Measurements from ENCODE around the gene SC5D. TPM values are rescaled to one million over a fixed set of nuclear protein-coding genes. Genes with fewer than 3 reads are reported as not detected.

Gene SC5D
- total RNA-seq, 2 experiments from 2014 or later, result 24.8 to 25.5 TPM

DNA sequence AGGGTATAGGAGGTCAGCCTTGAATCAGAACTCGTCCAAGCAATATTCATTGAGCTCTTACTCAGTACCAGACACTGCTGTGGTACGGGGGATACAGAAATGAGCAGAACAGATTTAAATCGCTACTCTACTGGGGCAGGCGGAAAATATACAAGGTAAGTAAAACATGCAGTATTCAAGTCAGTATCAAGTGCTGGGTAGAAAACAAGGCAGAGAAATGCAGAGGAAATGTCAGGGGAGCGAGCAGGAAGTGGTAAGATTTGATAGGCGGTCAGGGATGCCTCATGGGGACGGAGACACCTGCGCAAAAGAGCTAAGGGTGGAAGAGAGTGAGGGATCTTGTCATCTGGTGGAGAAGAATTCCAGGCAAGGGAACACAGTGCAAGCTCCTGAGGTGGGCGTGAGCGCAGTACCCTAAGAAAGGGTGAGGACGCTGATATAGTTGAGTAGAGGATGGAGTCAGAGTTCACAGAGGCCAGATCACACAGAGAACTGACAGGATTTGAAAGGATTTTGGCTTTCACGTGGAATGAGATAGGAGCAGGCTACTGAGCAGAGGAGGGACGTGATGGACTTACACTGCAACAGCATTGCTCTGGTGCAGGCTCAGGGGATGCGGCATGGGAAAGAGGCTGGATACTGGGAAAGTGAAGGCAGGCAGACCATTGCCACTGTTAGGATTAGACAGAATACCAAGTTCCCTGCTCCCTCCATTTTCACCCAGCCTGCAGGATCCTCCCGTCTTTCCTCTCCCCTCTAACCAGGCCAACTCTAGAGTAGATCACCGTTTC, 35.8 kb downstream of the SC5D start:
- POLR2A ChIA-PET, result interaction anchor here (0.6 to 0.9 kb wide), 2 partner anchors 9 to 11 kb away, joined by 3 read pairs; no protein-coding TSS in a partner anchor
- peaks cover 1% of the 10 kb centered on the region for H3K36me3 Mint-ChIP-seq
- H3K27ac Mint-ChIP-seq, result no peak overlapping the region
- peaks cover 2% of the 10 kb centered on the region for H3K4me1 Mint-ChIP-seq
- ATAC-seq (ENCODE audit: low read depth), result peak; percentile 78
- H3K4me3 Mint-ChIP-seq, result no peak overlapping the region
- H3K27me3 Mint-ChIP-seq, result peaks cover 7% of the 10 kb centered on the region
- no peaks in the 10 kb centered on the region for H3K9me3 Mint-ChIP-seq
- peak; percentile 51 for DNase-seq

- H3K4me1 Mint-ChIP-seq, result peaks cover 2% of the 10 kb centered on the region
- no peak overlapping the region for H3K4me3 Mint-ChIP-seq
- POLR2A ChIA-PET, result interaction anchor here (0.9 kb wide), 1 partner anchor 8 kb away, joined by 3 read pairs; no protein-coding TSS in a partner anchor
- ATAC-seq (ENCODE audit: low read depth) (peak; percentile 65), DNase-seq (no peak)
- H3K36me3 Mint-ChIP-seq, result peaks cover 1% of the 10 kb centered on the region
- no peak overlapping the region for H3K27ac Mint-ChIP-seq
- H3K9me3 Mint-ChIP-seq, result no peaks in the 10 kb centered on the region
- peaks cover 7% of the 10 kb centered on the region for H3K27me3 Mint-ChIP-seq
Observed at GRCh38 chr11:121328967-121329679, 36.6 kb downstream of the SC5D start.

DNA sequence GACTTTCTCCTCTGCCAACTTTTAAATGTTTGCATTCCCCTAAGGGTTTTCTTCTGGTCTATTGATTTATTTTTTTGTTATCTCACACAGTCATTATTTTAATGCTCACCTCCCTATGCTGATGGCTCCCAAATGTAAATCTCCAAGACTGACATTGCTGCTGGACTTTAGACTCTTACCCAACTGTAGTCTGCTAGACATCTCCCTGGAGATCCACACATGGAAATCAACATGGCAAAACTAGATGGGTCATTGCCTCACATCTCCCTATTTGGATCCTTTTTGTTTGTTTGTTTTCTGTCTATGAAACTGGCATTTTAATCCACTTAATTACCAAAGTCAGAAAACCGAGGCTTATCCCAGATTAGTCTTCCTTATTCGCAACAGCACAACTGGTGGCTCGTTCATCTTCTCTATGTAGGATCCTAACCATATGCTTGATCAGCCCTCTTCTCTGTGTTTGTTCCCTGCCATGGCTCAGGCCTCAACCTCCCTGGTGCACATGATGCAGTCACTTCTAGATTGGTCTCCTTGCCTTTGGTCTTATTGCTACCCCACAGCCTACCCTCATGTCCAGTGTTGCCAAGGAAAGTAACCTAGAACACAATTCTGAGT, 37.3 kb downstream of the SC5D start:
- Mint-ChIP-seq H3K27ac (no peak overlapping the region), H3K4me3 (no peak overlapping the region), H3K36me3 (peaks cover 1% of the 10 kb centered on the region), H3K4me1 (peaks cover 4% of the 10 kb centered on the region), H3K27me3 (peaks cover 7% of the 10 kb centered on the region), H3K9me3 (no peaks in the 10 kb centered on the region)
- DNase-seq (no peak), ATAC-seq (ENCODE audit: low read depth) (no peak)
- POLR2A ChIA-PET, result no interaction called here

- no peaks in the 10 kb centered on the region for H3K9me3 Mint-ChIP-seq
- no peak for DNase-seq
- no peak overlapping the region for H3K27ac Mint-ChIP-seq
- POLR2A ChIA-PET, result no interaction called here
- H3K4me1 Mint-ChIP-seq, result peaks cover 4% of the 10 kb centered on the region
- no peak overlapping the region for H3K4me3 Mint-ChIP-seq
- H3K36me3 Mint-ChIP-seq, result peaks cover 1% of the 10 kb centered on the region
- ATAC-seq (ENCODE audit: low read depth), result no peak
- peaks cover 8% of the 10 kb centered on the region for H3K27me3 Mint-ChIP-seq
Observed at GRCh38 chr11:121330614-121331435, 38.3 kb downstream of the SC5D start.

DNA sequence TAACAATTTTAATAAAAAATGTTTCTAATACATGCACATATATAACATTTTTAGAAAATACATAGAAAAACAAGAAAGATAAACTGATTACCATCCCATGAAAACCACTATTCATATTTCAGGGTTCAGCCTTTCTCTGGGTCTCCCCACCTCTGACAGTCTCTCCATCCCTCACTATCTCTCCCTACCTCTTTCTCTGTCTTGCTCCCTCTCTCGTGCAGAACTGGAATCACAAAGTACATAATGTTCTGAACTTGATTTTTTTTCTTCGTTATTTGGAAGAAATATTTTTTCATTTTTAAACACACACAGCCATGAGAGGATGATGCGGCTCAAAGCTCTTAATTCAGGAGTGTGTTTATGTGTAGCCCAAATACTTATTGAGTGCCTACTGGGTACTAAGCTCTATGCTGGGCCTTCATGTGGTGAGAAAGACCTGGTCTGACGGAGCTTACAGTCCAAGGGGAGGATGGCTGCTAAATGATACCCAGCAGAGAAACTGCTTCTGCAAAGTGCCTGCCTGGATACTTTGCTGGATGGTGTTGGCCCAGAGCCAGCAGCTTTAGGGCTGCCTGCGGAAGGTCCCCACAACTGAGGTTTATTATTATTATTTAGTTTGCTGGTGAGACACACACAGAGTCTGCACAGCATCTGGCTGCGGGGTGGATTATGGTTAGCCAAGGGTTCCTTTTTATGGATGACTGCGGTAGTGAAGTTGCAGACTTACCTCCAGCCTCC, 42.6 kb downstream of the SC5D start:
- DNase-seq (no peak), ATAC-seq (ENCODE audit: low read depth) (no peak)
- no peak overlapping the region for H3K27ac Mint-ChIP-seq
- no peak overlapping the region for H3K4me3 Mint-ChIP-seq
- peaks cover 8% of the 10 kb centered on the region for H3K27me3 Mint-ChIP-seq
- H3K36me3 Mint-ChIP-seq, result peaks cover 1% of the 10 kb centered on the region
- H3K9me3 Mint-ChIP-seq, result no peaks in the 10 kb centered on the region
- H3K4me1 Mint-ChIP-seq, result peaks cover 23% of the 10 kb centered on the region
- POLR2A ChIA-PET, result no interaction called here

DNA sequence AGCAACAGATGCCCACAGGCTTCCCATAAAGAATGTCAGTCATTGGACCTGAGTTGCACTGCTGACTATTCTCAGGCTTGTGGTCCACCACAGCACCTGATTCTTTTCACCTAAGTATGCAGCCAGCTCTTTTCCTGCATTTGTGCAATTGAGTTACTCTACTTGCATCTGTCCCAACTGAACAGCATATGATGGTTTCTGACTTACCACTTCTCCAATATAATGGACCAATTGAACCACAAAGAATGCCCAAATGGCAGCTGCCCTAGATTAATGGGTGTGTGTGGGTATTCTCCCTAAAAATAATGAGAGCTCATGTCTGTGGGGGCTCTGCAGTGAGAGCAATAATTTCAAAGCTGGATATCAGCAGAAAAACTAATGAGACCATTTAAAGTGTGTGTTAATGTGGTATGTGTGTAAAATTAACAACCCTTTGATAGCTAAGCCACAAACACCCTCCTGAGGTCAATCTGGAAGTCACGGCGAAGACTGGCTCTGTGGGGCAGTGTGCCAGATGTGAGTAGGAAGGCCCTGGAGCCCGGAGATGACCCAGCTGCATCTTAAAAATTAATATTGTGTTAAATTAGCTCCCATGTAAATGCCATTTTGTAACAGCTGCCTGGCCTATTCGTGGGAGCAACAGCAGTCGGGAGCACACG, 43.8 kb downstream of the SC5D start:
- H3K27ac Mint-ChIP-seq, result peak overlapping the region; percentile 46
- H3K4me3 Mint-ChIP-seq, result peak overlapping the region; percentile 9
- ATAC-seq (ENCODE audit: low read depth) (no peak), DNase-seq (no peak)
- H3K9me3 Mint-ChIP-seq, result no peaks in the 10 kb centered on the region
- POLR2A ChIA-PET, result interaction anchor here (0.8 to 1.6 kb wide), 4 partner anchors 8 to 115 kb away, joined by 3 to 5 read pairs (median 3); no protein-coding TSS in a partner anchor
- peaks cover 2% of the 10 kb centered on the region for H3K36me3 Mint-ChIP-seq
- H3K27me3 Mint-ChIP-seq, result peaks cover 4% of the 10 kb centered on the region
- H3K4me1 Mint-ChIP-seq, result peaks cover 27% of the 10 kb centered on the region

GRCh38 chr11:121337078-121337477, 44.5 kb downstream of the SC5D start:
- Mint-ChIP-seq H3K9me3 (no peaks in the 10 kb centered on the region), H3K27me3 (peaks cover 4% of the 10 kb centered on the region), H3K4me3 (no peak overlapping the region), H3K27ac (no peak overlapping the region), H3K36me3 (peaks cover 2% of the 10 kb centered on the region), H3K4me1 (peaks cover 30% of the 10 kb centered on the region)
- ATAC-seq (ENCODE audit: low read depth) (peak; percentile 86), DNase-seq (no peak)
- POLR2A ChIA-PET, result interaction anchor here (0.7 to 1.6 kb wide), 5 partner anchors 9 to 114 kb away, joined by 3 to 5 read pairs (median 3); no protein-coding TSS in a partner anchor

DNA sequence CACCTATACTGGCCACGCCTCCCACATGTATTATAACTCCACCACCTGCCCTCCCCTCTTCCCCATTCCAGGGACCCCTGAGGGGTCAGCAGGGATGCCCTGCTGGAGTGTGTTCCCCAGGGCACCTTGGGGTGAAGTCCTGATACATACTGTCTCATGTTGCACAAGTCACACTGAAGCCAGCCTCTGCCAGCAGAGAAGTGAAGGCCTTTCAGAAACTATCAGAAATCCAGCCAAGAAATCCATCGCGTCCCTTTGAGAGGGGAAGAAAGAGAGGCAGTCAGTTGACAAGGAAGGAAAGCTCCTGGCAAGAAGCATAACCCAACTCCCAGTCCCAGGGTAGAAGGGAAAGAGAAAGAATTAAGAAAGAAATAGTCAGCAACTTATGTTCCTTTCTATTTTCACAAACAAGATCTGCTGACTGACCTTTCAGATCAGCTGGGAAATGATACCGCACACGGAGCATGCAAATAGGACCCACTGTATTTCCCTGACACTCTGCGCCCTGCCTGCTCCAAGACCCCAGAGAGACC, 45.2 kb downstream of the SC5D start:
- POLR2A ChIA-PET, result interaction anchor here (0.7 to 1.3 kb wide), 3 partner anchors 9 to 80 kb away, joined by 3 read pairs; no protein-coding TSS in a partner anchor
- DNase-seq (no peak), ATAC-seq (ENCODE audit: low read depth) (no peak)
- Mint-ChIP-seq H3K27me3 (peaks cover 4% of the 10 kb centered on the region), H3K4me3 (no peak overlapping the region), H3K4me1 (peaks cover 30% of the 10 kb centered on the region), H3K27ac (no peak overlapping the region), H3K36me3 (peaks cover 2% of the 10 kb centered on the region), H3K9me3 (no peaks in the 10 kb centered on the region)

GRCh38 chr11:121338536-121338935, 46.0 kb downstream of the SC5D start:
- DNase-seq, result no peak
- no peak overlapping the region for H3K4me3 Mint-ChIP-seq
- peaks cover 30% of the 10 kb centered on the region for H3K4me1 Mint-ChIP-seq
- POLR2A ChIA-PET, result no interaction called here
- peaks cover 2% of the 10 kb centered on the region for H3K36me3 Mint-ChIP-seq
- ATAC-seq (ENCODE audit: low read depth), result no peak
- no peaks in the 10 kb centered on the region for H3K9me3 Mint-ChIP-seq
- no peak overlapping the region for H3K27ac Mint-ChIP-seq
- H3K27me3 Mint-ChIP-seq, result peaks cover 4% of the 10 kb centered on the region

GRCh38 chr11:121340032-121340580, 47.5 kb downstream of the SC5D start:
- Mint-ChIP-seq H3K4me1 (peaks cover 26% of the 10 kb centered on the region), H3K4me3 (no peak overlapping the region), H3K9me3 (no peaks in the 10 kb centered on the region), H3K27me3 (peaks cover 4% of the 10 kb centered on the region), H3K36me3 (peaks cover 2% of the 10 kb centered on the region), H3K27ac (no peak overlapping the region)
- no peak for DNase-seq
- ATAC-seq (ENCODE audit: low read depth), result no peak
- POLR2A ChIA-PET, result interaction anchor here (0.7 kb wide), 1 partner anchor 110 kb away, joined by 3 read pairs; no protein-coding TSS in a partner anchor

DNA sequence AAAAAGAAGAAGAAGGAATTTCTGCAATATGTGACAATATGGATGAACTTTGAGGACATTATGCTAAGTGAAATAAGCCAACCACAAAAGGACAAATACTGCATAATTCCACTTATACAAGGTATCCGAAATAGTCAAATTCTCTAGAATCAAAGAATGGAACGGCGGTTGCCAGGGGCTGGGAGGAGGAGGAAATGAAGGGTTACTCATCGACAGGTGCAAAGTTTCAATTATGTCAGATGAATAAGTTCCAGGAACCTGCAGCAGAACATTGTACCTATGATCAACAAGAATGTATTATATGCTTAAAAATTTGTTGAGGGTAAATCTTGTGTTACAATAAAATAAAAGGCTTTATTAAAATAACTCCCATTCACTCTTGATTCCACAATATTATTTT, 49.0 kb downstream of the SC5D start:
- Mint-ChIP-seq H3K27me3 (peaks cover 3% of the 10 kb centered on the region), H3K4me3 (no peak overlapping the region), H3K36me3 (peaks cover 2% of the 10 kb centered on the region), H3K9me3 (peaks cover 2% of the 10 kb centered on the region), H3K4me1 (peaks cover 18% of the 10 kb centered on the region), H3K27ac (no peak overlapping the region)
- DNase-seq (no peak), ATAC-seq (ENCODE audit: low read depth) (no peak)
- POLR2A ChIA-PET, result no interaction called here
